Measurements from ENCODE around the gene CD8B2.
A peak's percentile ranks its signal among the peaks of the same experiment; 100 is the strongest.
"Not testable (repeated sequence)": the region's sequence is repeated elsewhere in the genome, so short reads cannot be mapped to it uniquely, and the experiment has no call there.

Gene CD8B2

GRCh38 chr2:106566050-106566449 is 78.9 kb downstream of the CD8B2 start:
- H3K27ac ChIP-seq (ENCODE audit: low read length), result peak overlapping the region; percentile 65; the same call in 1 of the 2 replicates
- peak overlapping the region; percentile 42 for H3K4me2 ChIP-seq (ENCODE audit: low read depth, low read length)
- H3K4me1 ChIP-seq (ENCODE audit: low read length), result peaks cover 26% of the 10 kb centered on the region
- no peaks in the 10 kb centered on the region for H3K9me3 ChIP-seq (replicated peaks; ENCODE audit: insufficient read depth, low read length)
- H3K27me3 ChIP-seq (replicated peaks; ENCODE audit: insufficient read depth, low read length), result no peaks in the 10 kb centered on the region
- peaks cover 13% of the 10 kb centered on the region for H3F3A ChIP-seq (ENCODE audit: insufficient read depth, low read length)
- no peaks in the 10 kb centered on the region for H3K79me2 ChIP-seq (ENCODE audit: low read length)
- no peaks in the 10 kb centered on the region for H3K36me3 ChIP-seq (replicated peaks; ENCODE audit: insufficient read depth, low read length)
- peak; percentile 59 for DNase-seq
- peak overlapping the region; percentile 10; the same call in 1 of the 2 replicates for H3K9ac ChIP-seq (ENCODE audit: low read length)
- TF ChIP-seq EZH2 (optimal IDR thresholded peaks at IDR 0.05; ENCODE audit: low read depth, low read length) (no peak), CTCF (IDR thresholded peaks at IDR 0.05; ENCODE audit: low read length) (no peak), EZH2phosphoT487 (IDR thresholded peaks at IDR 0.05; ENCODE audit: low read length) (no peak)
- no peaks in the 10 kb centered on the region for H4K20me1 ChIP-seq (ENCODE audit: insufficient read depth, low read length)
- no peak overlapping the region for H3K4me3 ChIP-seq (ENCODE audit: low read length)
- peak overlapping the region; percentile 65 for H2AFZ ChIP-seq (ENCODE audit: low read length)
- no peaks in the 10 kb centered on the region for H3K9me2 ChIP-seq (replicated peaks; ENCODE audit: insufficient read depth, low read length)

- H3K9me2 ChIP-seq (replicated peaks; ENCODE audit: insufficient read depth, low read length); H3K9ac ChIP-seq (ENCODE audit: low read length); H3K4me2 ChIP-seq (ENCODE audit: low read depth, low read length); H3K36me3 ChIP-seq (replicated peaks; ENCODE audit: insufficient read depth, low read length); H4K20me1 ChIP-seq (ENCODE audit: insufficient read depth, low read length); H3K9me3 ChIP-seq (replicated peaks; ENCODE audit: insufficient read depth, low read length); DNase-seq; H3K27me3 ChIP-seq (replicated peaks; ENCODE audit: insufficient read depth, low read length); H3K79me2 ChIP-seq (ENCODE audit: low read length); H3K4me3 ChIP-seq (ENCODE audit: low read length): not testable (repeated sequence)
- H3K4me1 ChIP-seq (ENCODE audit: low read length), result peaks cover 26% of the 10 kb centered on the region
- peak overlapping the region; percentile 65 for H2AFZ ChIP-seq (ENCODE audit: low read length)
- peaks cover 13% of the 10 kb centered on the region for H3F3A ChIP-seq (ENCODE audit: insufficient read depth, low read length)
- peak overlapping the region; percentile 65; the same call in 1 of the 2 replicates for H3K27ac ChIP-seq (ENCODE audit: low read length)
Measured at GRCh38 chr2:106566484-106566883, 79.3 kb downstream of the CD8B2 start.

GRCh38 chr2:106570316-106570715 is 83.2 kb downstream of the CD8B2 start:
- no peak overlapping the region for H3K27ac ChIP-seq (ENCODE audit: low read length)
- H3K9me3 ChIP-seq (replicated peaks; ENCODE audit: insufficient read depth, low read length), result no peaks in the 10 kb centered on the region
- DNase-seq, result no peak
- H3K27me3 ChIP-seq (replicated peaks; ENCODE audit: insufficient read depth, low read length), result no peaks in the 10 kb centered on the region
- H3K79me2 ChIP-seq (ENCODE audit: low read length), result no peaks in the 10 kb centered on the region
- H3K9ac ChIP-seq (ENCODE audit: low read length), result no peak overlapping the region
- no peak overlapping the region for H2AFZ ChIP-seq (ENCODE audit: low read length)
- no peak overlapping the region for H3K4me2 ChIP-seq (ENCODE audit: low read depth, low read length)
- TF ChIP-seq CTCF (IDR thresholded peaks at IDR 0.05; ENCODE audit: low read length), result no peak
- no peak for TF ChIP-seq EZH2 (optimal IDR thresholded peaks at IDR 0.05; ENCODE audit: low read depth, low read length)
- no peak for TF ChIP-seq EZH2phosphoT487 (IDR thresholded peaks at IDR 0.05; ENCODE audit: low read length)
- peaks cover 12% of the 10 kb centered on the region for H3K4me1 ChIP-seq (ENCODE audit: low read length)
- no peaks in the 10 kb centered on the region for H4K20me1 ChIP-seq (ENCODE audit: insufficient read depth, low read length)
- no peak overlapping the region for H3K4me3 ChIP-seq (ENCODE audit: low read length)
- no peaks in the 10 kb centered on the region for H3K36me3 ChIP-seq (replicated peaks; ENCODE audit: insufficient read depth, low read length)
- no peaks in the 10 kb centered on the region for H3K9me2 ChIP-seq (replicated peaks; ENCODE audit: insufficient read depth, low read length)
- H3F3A ChIP-seq (ENCODE audit: insufficient read depth, low read length), result peaks cover 10% of the 10 kb centered on the region

All from MM.1S (cell line).